A673 (cell line): ENCODE measurements around the gene MYH10. TPM values are rescaled to one million over a fixed set of nuclear protein-coding genes. Genes with fewer than 3 reads are reported as not detected.

Experiments used
- BruUV-seq: library from RNA; stranded (reverse); fragments of 400-500 nt; replicated peaks from 2 replicates; lab custom pipeline; 2021; lab: Mats Ljungman, UMichigan
- CTCF ChIA-PET: fragments of 300-600 bp; sonication (Branson Sonifier 250); formaldehyde crosslinking; loops from one replicate; lab custom pipeline; 2022; ENCODE audit warnings: antibody characterized with exemption; lab: Charles Lee
- POLR2A ChIA-PET: fragments of 300-600 bp; sonication (Branson Sonifier 250); formaldehyde crosslinking; loops from one replicate; lab custom pipeline; 2022; ENCODE audit warnings: antibody characterized with exemption; ENCODE audit not compliant: low non-redundant PET; lab: Charles Lee
- DNase-seq: peaks from one replicate; pipeline ENCODE4 v3.0.0-alpha.2; 2015; ENCODE audit warnings: low spot score
- H3K27ac ChIP-seq: fragments of 200-600 bp; sonication (generic); 2 replicates; pipeline ENCODE4 v1.5.1; 2016; ENCODE audit warnings: mixed run types, low read depth, mild to moderate bottlenecking, mixed read lengths, antibody characterized with exemption, low read length; ENCODE audit not compliant: poor library complexity, severe bottlenecking
- H3K27me3 ChIP-seq: fragments of 200-600 bp; sonication (generic); replicated peaks from 2 replicates; pipeline ENCODE4 v1.6.1; 2017; ENCODE audit warnings: mixed run types, low read depth, mild to moderate bottlenecking, mixed read lengths, antibody characterized with exemption, low read length; ENCODE audit not compliant: insufficient read depth, poor library complexity
- H3K36me3 ChIP-seq: fragments of 200-600 bp; sonication (generic); 2 replicates; pipeline ENCODE4 v1.6.1; 2016; ENCODE audit warnings: mixed run types, mild to moderate bottlenecking, mixed read lengths, antibody characterized with exemption, low read length; ENCODE audit not compliant: insufficient read depth, poor library complexity, severe bottlenecking
- H3K4me1 ChIP-seq: fragments of 200-600 bp; sonication (generic); 2 replicates; pipeline ENCODE4 v1.6.1; 2017; ENCODE audit warnings: mixed run types, mild to moderate bottlenecking, mixed read lengths, antibody characterized with exemption, low read length; ENCODE audit not compliant: insufficient read depth, poor library complexity, severe bottlenecking
- H3K4me3 ChIP-seq: fragments of 200-600 bp; sonication (generic); 2 replicates; pipeline ENCODE4 v1.5.1; 2016; ENCODE audit warnings: low read depth, mixed run types, mild to moderate bottlenecking, mixed read lengths, low read length; ENCODE audit not compliant: poor library complexity, severe bottlenecking
- H3K9me3 ChIP-seq: fragments of 200-600 bp; sonication (generic); 2 replicates; pipeline ENCODE4 v1.6.1; 2016; ENCODE audit warnings: mixed run types, low read depth, mild to moderate bottlenecking, mixed read lengths, antibody characterized with exemption, low read length; ENCODE audit not compliant: poor library complexity, severe bottlenecking
- EZH2 ChIP-seq: fragments of 200-600 bp; sonication (generic); IDR thresholded peaks from 2 replicates; pipeline ENCODE4 v1.6.1; 2017; ENCODE audit warnings: borderline replicate concordance, low read depth, mild to moderate bottlenecking, mixed read lengths, antibody characterized with exemption, low read length; ENCODE audit not compliant: poor library complexity, severe bottlenecking
- intact Hi-C: fragments of 100-400 bp; cut with micrococcal nuclease; formaldehyde crosslinking; loops from one replicate; pipeline ENCODE4 v1.10.0; 2022; ENCODE audit not compliant: unreplicated experiment
- total RNA-seq: library from RNA; stranded (reverse); gene quantifications from 2 replicates; pipeline ENCODE4 v1.2.3, GENCODE V29; 2021
- TF ChIP-seq, protein P1 (sequence below): fragments of 300-800, 200-600 bp; sonication (generic); conservative IDR thresholded peaks from 2 replicates; pipeline ENCODE4 v1.5.1; 2017; ENCODE audit warnings: low read depth, mild to moderate bottlenecking, antibody characterized with exemption, low read length, moderate library complexity, mixed read lengths

Gene MYH10
- total RNA-seq, 1 experiment from 2014 or later = 129 TPM

DNA sequence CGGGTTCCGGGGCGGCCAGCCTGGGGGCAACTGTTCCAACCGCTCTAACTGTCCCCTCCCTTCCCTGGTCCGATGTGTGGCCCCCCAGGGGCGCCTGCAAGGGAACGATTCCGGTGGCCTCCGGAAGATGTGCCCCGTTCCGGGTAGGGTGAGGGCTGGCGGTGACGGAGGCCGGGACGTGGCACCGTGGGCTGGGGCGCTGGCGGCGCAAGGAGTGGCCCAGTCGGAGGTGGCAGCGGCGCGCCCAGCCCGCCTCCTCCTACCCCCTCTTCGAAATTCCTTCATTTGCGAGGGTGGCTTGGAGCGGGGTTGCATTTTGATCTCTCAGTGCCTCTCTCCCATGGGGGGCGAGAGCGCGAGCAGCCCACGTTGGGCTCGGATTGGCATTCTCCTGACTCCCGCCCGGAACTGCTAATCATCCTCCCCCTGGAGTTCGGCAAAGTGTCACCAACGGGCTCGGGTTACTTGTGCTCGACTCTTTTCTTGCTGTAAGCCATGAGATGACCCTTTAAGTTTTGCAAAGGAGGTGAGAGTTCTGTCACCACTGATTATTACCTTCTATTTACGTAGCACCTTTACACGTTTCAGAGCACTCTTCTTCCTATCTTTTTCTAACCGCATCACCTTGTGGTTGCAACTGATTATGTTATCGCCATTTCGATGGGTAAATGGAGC is 194.2 kb downstream of the MYH10 start:
- intact Hi-C loops = loop anchor here (5.0 kb wide), 1 partner anchor 54 kb away; the partner anchor contains the start of gene RPL26
- no peaks in the 10 kb centered on the region for H3K27me3 ChIP-seq
- peak overlapping the region; percentile 98 for H3K4me3 ChIP-seq
- ChIA-PET CTCF (interaction anchor here (0.6 to 0.7 kb wide), 2 partner anchors 26 to 79 kb away, joined by 3 read pairs; no protein-coding TSS in a partner anchor), POLR2A (interaction anchor here (0.6 kb wide), 1 partner anchor 429 kb away, joined by 3 read pairs; no protein-coding TSS in a partner anchor)
- peak; percentile 76 for DNase-seq
- H3K4me1 ChIP-seq = peaks cover 12% of the 10 kb centered on the region
- H3K27ac ChIP-seq = peak overlapping the region; percentile 99
- TF ChIP-seq, protein P1, sequence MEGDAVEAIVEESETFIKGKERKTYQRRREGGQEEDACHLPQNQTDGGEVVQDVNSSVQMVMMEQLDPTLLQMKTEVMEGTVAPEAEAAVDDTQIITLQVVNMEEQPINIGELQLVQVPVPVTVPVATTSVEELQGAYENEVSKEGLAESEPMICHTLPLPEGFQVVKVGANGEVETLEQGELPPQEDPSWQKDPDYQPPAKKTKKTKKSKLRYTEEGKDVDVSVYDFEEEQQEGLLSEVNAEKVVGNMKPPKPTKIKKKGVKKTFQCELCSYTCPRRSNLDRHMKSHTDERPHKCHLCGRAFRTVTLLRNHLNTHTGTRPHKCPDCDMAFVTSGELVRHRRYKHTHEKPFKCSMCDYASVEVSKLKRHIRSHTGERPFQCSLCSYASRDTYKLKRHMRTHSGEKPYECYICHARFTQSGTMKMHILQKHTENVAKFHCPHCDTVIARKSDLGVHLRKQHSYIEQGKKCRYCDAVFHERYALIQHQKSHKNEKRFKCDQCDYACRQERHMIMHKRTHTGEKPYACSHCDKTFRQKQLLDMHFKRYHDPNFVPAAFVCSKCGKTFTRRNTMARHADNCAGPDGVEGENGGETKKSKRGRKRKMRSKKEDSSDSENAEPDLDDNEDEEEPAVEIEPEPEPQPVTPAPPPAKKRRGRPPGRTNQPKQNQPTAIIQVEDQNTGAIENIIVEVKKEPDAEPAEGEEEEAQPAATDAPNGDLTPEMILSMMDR = no peak
- no peak for TF ChIP-seq EZH2
- H3K36me3 ChIP-seq = peaks cover 7% of the 10 kb centered on the region
- no TSS peak for BruUV-seq
- no peaks in the 10 kb centered on the region for H3K9me3 ChIP-seq

DNA sequence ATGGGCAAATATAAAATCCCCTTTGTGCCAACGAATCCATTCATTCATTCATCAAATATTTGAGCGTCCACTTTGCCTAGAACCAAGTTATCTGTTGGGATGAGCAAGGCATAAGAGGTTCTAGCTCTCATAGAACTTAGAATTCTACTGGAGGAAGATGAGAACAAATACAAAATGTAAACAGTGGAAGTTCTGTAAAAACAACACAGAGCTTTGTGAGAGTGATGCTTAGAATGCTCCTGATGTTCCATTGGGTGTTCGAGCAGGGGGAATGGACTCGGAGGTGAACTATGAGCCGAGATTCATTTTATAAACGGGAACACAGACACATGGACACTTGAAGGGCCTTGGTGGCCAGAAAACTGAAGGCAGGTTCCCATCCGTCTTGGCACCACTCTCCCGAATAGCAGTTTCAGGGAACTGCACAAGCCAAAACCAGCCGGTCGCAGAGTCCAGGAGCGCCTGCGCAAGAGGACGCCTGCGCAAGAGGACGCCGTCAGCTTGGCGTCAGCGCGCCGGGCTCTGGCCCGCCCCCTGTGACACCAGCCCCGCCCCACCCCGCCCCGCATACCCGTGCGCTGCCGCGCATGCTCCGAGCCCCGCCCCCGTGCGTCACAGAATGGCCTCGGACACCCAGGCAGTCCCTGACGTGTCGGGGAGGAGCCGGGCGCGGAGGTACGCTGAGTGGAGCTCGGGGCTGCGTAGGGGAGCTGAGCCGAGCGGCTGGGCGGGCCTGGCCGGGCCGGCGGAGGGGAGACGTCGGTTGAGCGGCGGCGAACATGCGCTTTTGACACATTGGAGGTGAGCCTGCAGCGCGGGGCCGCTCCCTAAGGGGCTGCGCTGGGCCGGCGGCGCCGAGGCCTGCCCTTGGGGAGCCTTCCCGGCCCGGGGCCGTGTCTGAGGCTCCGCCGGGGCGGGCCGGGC is 195.0 kb downstream of the MYH10 start, which contains the start of gene NDEL1:
NDEL1 (plus strand) TSS at position 640 of the 924 bp plus-strand sequence. CDS start 8,388 bp downstream, outside the sequence.
- intact Hi-C loops = loop anchor here (5.0 kb wide), 1 partner anchor 53 kb away; the partner anchor contains the start of gene RPL26
- CTCF ChIA-PET = interaction anchor here (0.6 to 1.2 kb wide), 5 partner anchors 25 to 310 kb away, joined by 3 to 7 read pairs (median 3); no protein-coding TSS in a partner anchor

More for the DNA sequence above, 195.0 kb downstream of the MYH10 start, which contains the start of gene NDEL1:
- Histone ChIP-seq H3K36me3 (peaks cover 7% of the 10 kb centered on the region), H3K9me3 (no peaks in the 10 kb centered on the region), H3K4me3 (peak within 1 kb of the TSS; percentile 98), H3K4me1 (peaks cover 7% of the 10 kb centered on the region), H3K27ac (peak within 1 kb of the TSS; percentile 99), H3K27me3 (no peaks in the 10 kb centered on the region)
- POLR2A ChIA-PET = interaction anchor here (0.5 kb wide), 1 partner anchor 136 kb away, joined by 4 read pairs; no protein-coding TSS in a partner anchor
- TF ChIP-seq, protein P1 = no peak
- TF ChIP-seq EZH2 = no peak
- DNase-seq = peak; percentile 99
- TSS peak; percentile 99 for BruUV-seq
